SK-N-SH treated with all-trans-retinoic acid at 6 μM for 48 hours (cell line): ENCODE measurements around the gene KREMEN1.

ENCODE experiments used
- ATAC-seq: fragments of 200-7000 bp; cut with Tn5 transposase; 3 replicates; pipeline ENCODE4 v1.9.1; 2020; ENCODE audit warnings: mild to moderate bottlenecking, moderate library complexity
- ARNTL ChIP-seq: fragments of 450-650 bp; formaldehyde crosslinking; IDR thresholded peaks from 2 replicates; pipeline ENCODE4 v1.5.0; 2020; ENCODE audit warnings: low read depth, mild to moderate bottlenecking, moderate library complexity, borderline replicate concordance
- BACH2 ChIP-seq: fragments of 250-450 bp; sonication (Bioruptor Pico); IDR thresholded peaks from 2 replicates; pipeline ENCODE4 v1.9.0; 2021; ENCODE audit warnings: mild to moderate bottlenecking, borderline replicate concordance
- CSDC2 ChIP-seq: fragments of 250-450 bp; sonication (Bioruptor Pico); IDR thresholded peaks from 2 replicates; pipeline ENCODE4 v1.5.0; 2020; ENCODE audit warnings: mild to moderate bottlenecking, moderate library complexity
- ESRRG ChIP-seq: fragments of 250-450 bp; sonication (Bioruptor Pico); IDR thresholded peaks from 2 replicates; pipeline ENCODE4 v1.6.1; 2021; ENCODE audit warnings: mild to moderate bottlenecking
- GLIS3 ChIP-seq: fragments of 250-450 bp; sonication (Bioruptor Pico); IDR thresholded peaks from 2 replicates; pipeline ENCODE4 v1.5.0; 2020; ENCODE audit warnings: mild to moderate bottlenecking, moderate library complexity
- ISL1 ChIP-seq: fragments of 250-450 bp; sonication (Bioruptor Pico); IDR thresholded peaks from 2 replicates; pipeline ENCODE4 v2.1.2; 2022; ENCODE audit warnings: mild to moderate bottlenecking, moderate library complexity
- OSR1 ChIP-seq: fragments of 250-450 bp; sonication (Bioruptor Pico); IDR thresholded peaks from 2 replicates; pipeline ENCODE4 v1.8.0; 2022; ENCODE audit warnings: moderate library complexity, mild to moderate bottlenecking, inconsistent platforms
- PPARA ChIP-seq: fragments of 250-450 bp; sonication (Bioruptor Pico); IDR thresholded peaks from 2 replicates; pipeline ENCODE4 v1.5.0; 2020; ENCODE audit warnings: mild to moderate bottlenecking, borderline replicate concordance
- RARB ChIP-seq: fragments of 250-450 bp; sonication (Bioruptor Pico); IDR thresholded peaks from 2 replicates; pipeline ENCODE4 v1.8.0; 2021; ENCODE audit warnings: mild to moderate bottlenecking, moderate library complexity
- TCF4 ChIP-seq: fragments of 250-450 bp; sonication (Bioruptor Pico); IDR thresholded peaks from 2 replicates; pipeline ENCODE4 v1.8.0; 2021; ENCODE audit warnings: mild to moderate bottlenecking, moderate library complexity, borderline replicate concordance
- ZC3H10 ChIP-seq: fragments of 250-450 bp; sonication (Bioruptor Pico); IDR thresholded peaks from 2 replicates; pipeline ENCODE4 v1.5.1; 2021; ENCODE audit warnings: mild to moderate bottlenecking, moderate library complexity
- ZFP3 ChIP-seq: fragments of 250-450 bp; sonication (Bioruptor Pico); IDR thresholded peaks from 2 replicates; pipeline ENCODE4 v1.5.0; 2020; ENCODE audit warnings: mild to moderate bottlenecking, moderate library complexity
- ZFP30 ChIP-seq: fragments of 450-650 bp; formaldehyde crosslinking; IDR thresholded peaks from 2 replicates; pipeline ENCODE4 v1.5.0; 2022; ENCODE audit warnings: mild to moderate bottlenecking, moderate library complexity
- ZNF565 ChIP-seq: fragments of 450-650 bp; formaldehyde crosslinking; conservative IDR thresholded peaks from 2 replicates; pipeline ENCODE4 v1.5.0; 2020; ENCODE audit warnings: low read depth, mild to moderate bottlenecking, moderate library complexity
- ZNF70 ChIP-seq: fragments of 450-650 bp; formaldehyde crosslinking; IDR thresholded peaks from 2 replicates; pipeline ENCODE4 v1.5.0; 2020; ENCODE audit warnings: mild to moderate bottlenecking, moderate library complexity
- ZNF8 ChIP-seq: fragments of 450-650 bp; formaldehyde crosslinking; IDR thresholded peaks from 2 replicates; pipeline ENCODE4 v1.5.0; 2020; ENCODE audit warnings: mild to moderate bottlenecking, moderate library complexity
- TF ChIP-seq, protein P1 (sequence below): fragments of 250-450 bp; sonication (Bioruptor Pico); IDR thresholded peaks from 2 replicates; pipeline ENCODE4 v1.5.0; 2020; ENCODE audit warnings: mild to moderate bottlenecking, moderate library complexity
- TF ChIP-seq, protein P2 (sequence below): fragments of 250-450 bp; sonication (Bioruptor Pico); IDR thresholded peaks from 2 replicates; pipeline ENCODE4 v1.5.1; 2021; ENCODE audit warnings: mild to moderate bottlenecking, moderate library complexity
- TF ChIP-seq, protein P3 (sequence below): fragments of 250-450 bp; sonication (Bioruptor Pico); IDR thresholded peaks from 2 replicates; pipeline ENCODE4 v1.8.0; 2021; ENCODE audit warnings: low read depth, mild to moderate bottlenecking, moderate library complexity, borderline replicate concordance
- TF ChIP-seq, protein P4 (sequence below): fragments of 250-450 bp; sonication (Bioruptor Pico); IDR thresholded peaks from 2 replicates; pipeline ENCODE4 v1.8.0; 2020; ENCODE audit warnings: mild to moderate bottlenecking, moderate library complexity, borderline replicate concordance

Gene KREMEN1

DNA sequence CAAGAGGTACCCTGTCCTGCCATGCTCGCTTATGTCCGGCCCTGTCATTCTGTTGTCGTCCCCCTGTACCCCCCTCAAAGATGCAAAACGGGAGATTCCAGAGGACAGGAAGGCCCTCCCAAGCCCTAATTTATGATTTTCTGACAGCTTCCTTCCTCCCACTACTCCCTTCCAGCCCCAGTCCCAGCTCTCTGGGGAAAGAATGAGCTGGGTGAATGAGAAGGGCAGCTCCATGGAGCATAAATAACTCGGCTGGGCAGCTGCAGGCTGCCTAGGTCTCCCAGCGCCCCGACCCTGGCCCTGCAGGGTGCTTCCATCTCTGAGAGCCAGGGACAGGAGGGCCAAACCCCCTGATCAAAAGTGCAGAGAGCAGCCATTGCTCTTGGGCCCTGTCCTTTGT, 128.9 kb downstream of the KREMEN1 start:
- TF ChIP-seq ZC3H10 (CRISPR knock-in tag) (no peak), ZNF8 (CRISPR knock-in tag) (no peak), RARB (CRISPR knock-in tag) (no peak), OSR1 (CRISPR knock-in tag) (no peak), ESRRG (CRISPR knock-in tag) (no peak), GLIS3 (CRISPR knock-in tag) (no peak)
- TF ChIP-seq, protein P1, sequence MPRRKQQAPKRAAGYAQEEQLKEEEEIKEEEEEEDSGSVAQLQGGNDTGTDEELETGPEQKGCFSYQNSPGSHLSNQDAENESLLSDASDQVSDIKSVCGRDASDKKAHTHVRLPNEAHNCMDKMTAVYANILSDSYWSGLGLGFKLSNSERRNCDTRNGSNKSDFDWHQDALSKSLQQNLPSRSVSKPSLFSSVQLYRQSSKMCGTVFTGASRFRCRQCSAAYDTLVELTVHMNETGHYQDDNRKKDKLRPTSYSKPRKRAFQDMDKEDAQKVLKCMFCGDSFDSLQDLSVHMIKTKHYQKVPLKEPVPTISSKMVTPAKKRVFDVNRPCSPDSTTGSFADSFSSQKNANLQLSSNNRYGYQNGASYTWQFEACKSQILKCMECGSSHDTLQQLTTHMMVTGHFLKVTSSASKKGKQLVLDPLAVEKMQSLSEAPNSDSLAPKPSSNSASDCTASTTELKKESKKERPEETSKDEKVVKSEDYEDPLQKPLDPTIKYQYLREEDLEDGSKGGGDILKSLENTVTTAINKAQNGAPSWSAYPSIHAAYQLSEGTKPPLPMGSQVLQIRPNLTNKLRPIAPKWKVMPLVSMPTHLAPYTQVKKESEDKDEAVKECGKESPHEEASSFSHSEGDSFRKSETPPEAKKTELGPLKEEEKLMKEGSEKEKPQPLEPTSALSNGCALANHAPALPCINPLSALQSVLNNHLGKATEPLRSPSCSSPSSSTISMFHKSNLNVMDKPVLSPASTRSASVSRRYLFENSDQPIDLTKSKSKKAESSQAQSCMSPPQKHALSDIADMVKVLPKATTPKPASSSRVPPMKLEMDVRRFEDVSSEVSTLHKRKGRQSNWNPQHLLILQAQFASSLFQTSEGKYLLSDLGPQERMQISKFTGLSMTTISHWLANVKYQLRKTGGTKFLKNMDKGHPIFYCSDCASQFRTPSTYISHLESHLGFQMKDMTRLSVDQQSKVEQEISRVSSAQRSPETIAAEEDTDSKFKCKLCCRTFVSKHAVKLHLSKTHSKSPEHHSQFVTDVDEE (CRISPR knock-in tag): no peak

GRCh38 chr22:29202212-29203192, 129.7 kb downstream of the KREMEN1 start:
- ATAC-seq: no peak
- TF ChIP-seq PPARA (CRISPR knock-in tag): no peak
- no peak for TF ChIP-seq OSR1 (CRISPR knock-in tag)
- no peak for TF ChIP-seq ARNTL (CRISPR knock-in tag)
- TF ChIP-seq, protein P1 (CRISPR knock-in tag): no peak

More for the DNA sequence above, 128.9 kb downstream of the KREMEN1 start:
- ATAC-seq: no peak

DNA sequence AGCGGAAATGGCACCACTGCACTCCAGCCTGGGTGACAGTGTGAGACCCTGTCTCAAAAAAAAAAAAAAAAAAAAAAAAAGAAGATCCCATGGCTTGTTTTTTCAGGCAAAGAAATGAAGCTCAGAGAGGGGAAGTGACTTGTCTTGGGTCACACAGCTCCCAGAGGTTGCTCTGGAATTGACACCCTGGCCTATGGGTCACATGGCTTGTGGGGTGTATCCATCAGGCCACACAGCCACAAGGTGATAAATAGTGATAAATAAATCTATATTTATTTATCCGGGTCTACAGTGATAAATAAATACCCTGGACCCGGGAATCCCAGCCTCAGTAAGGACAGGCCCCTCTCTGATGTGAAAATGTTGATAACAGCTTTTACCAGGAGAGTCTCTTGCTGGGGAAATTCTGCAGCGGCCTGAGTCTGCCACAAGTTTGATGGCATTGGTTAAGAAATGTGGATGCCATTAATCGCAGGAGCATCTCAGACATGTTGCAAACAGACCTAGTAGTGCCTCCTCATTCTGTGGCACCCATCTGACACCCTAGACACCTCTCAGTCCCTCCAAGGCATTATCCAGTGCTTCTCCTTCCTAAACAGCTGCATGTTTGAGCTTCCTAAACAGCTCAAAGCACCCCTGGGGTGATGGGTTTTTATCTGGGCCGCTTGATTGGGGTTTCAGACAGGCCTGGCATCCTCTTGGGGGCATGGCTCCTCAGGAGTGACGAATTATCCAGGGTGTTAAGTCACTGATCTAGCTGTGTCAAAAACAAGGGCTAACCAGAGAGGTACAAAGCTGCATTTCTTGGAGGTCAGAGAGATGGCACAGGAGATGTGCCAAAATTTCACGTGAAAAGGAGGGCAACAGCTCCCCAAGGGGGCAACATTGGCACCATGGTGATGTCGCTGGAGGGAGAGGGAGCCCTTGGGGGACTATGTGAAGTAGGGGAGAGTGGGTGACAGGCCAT, 130.9 kb downstream of the KREMEN1 start:
- TF ChIP-seq ZFP3 (CRISPR knock-in tag): no peak
- no peak for TF ChIP-seq ZNF565 (CRISPR knock-in tag)
- TF ChIP-seq ZNF70 (CRISPR knock-in tag): no peak
- TF ChIP-seq, protein P1 (CRISPR knock-in tag): no peak
- TF ChIP-seq, protein P2, sequence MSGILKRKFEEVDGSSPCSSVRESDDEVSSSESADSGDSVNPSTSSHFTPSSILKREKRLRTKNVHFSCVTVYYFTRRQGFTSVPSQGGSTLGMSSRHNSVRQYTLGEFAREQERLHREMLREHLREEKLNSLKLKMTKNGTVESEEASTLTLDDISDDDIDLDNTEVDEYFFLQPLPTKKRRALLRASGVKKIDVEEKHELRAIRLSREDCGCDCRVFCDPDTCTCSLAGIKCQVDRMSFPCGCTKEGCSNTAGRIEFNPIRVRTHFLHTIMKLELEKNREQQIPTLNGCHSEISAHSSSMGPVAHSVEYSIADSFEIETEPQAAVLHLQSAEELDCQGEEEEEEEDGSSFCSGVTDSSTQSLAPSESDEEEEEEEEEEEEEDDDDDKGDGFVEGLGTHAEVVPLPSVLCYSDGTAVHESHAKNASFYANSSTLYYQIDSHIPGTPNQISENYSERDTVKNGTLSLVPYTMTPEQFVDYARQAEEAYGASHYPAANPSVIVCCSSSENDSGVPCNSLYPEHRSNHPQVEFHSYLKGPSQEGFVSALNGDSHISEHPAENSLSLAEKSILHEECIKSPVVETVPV (CRISPR knock-in tag): no peak
- no peak for TF ChIP-seq ARNTL (CRISPR knock-in tag)
- TF ChIP-seq OSR1 (CRISPR knock-in tag): no peak
- no peak for TF ChIP-seq RARB (CRISPR knock-in tag)
- no peak for TF ChIP-seq ZFP30 (CRISPR knock-in tag)
- no peak for TF ChIP-seq BACH2 (CRISPR knock-in tag)
- no peak for TF ChIP-seq ZNF8 (CRISPR knock-in tag)
- no peak for TF ChIP-seq ISL1 (CRISPR knock-in tag)
- TF ChIP-seq TCF4 (CRISPR knock-in tag): no peak
- TF ChIP-seq PPARA (CRISPR knock-in tag): no peak
- no peak for TF ChIP-seq CSDC2 (CRISPR knock-in tag)
- TF ChIP-seq GLIS3 (CRISPR knock-in tag): no peak
- TF ChIP-seq ESRRG (CRISPR knock-in tag): no peak
- TF ChIP-seq ZC3H10 (CRISPR knock-in tag): no peak
- TF ChIP-seq, protein P3, sequence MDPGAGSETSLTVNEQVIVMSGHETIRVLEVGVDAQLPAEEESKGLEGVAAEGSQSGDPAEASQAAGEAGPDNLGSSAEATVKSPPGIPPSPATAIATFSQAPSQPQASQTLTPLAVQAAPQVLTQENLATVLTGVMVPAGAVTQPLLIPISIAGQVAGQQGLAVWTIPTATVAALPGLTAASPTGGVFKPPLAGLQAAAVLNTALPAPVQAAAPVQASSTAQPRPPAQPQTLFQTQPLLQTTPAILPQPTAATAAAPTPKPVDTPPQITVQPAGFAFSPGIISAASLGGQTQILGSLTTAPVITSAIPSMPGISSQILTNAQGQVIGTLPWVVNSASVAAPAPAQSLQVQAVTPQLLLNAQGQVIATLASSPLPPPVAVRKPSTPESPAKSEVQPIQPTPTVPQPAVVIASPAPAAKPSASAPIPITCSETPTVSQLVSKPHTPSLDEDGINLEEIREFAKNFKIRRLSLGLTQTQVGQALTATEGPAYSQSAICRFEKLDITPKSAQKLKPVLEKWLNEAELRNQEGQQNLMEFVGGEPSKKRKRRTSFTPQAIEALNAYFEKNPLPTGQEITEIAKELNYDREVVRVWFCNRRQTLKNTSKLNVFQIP: no peak
- TF ChIP-seq, protein P4, sequence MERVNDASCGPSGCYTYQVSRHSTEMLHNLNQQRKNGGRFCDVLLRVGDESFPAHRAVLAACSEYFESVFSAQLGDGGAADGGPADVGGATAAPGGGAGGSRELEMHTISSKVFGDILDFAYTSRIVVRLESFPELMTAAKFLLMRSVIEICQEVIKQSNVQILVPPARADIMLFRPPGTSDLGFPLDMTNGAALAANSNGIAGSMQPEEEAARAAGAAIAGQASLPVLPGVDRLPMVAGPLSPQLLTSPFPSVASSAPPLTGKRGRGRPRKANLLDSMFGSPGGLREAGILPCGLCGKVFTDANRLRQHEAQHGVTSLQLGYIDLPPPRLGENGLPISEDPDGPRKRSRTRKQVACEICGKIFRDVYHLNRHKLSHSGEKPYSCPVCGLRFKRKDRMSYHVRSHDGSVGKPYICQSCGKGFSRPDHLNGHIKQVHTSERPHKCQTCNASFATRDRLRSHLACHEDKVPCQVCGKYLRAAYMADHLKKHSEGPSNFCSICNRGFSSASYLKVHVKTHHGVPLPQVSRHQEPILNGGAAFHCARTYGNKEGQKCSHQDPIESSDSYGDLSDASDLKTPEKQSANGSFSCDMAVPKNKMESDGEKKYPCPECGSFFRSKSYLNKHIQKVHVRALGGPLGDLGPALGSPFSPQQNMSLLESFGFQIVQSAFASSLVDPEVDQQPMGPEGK (CRISPR knock-in tag): no peak
- ATAC-seq: no peak
